SK-N-SH (cell line): Measurements from ENCODE around the gene BMAL1. TPM values are rescaled to one million over a fixed set of nuclear protein-coding genes. Genes with fewer than 3 reads are reported as not detected.

ENCODE experiments used
- CTCF ChIA-PET: fragments of 300-600, 350-600 bp; formaldehyde crosslinking; extraction: SDS; loops from one replicate; lab custom pipeline; 2021; lab: Yijun Ruan, JAX
- POLR2A ChIA-PET: fragments of 350-600 bp; sonication (Branson Sonifier 250); formaldehyde crosslinking; extraction: SDS; loops from one replicate; lab custom pipeline; 2020; ENCODE audit warnings: antibody characterized with exemption, inconsistent platforms; lab: Yijun Ruan, JAX
- DNase-seq: peaks from one replicate; pipeline ENCODE4 v3.0.0; 2012
- H2AFZ ChIP-seq: fragments of 200-600 bp; sonication (generic); 2 replicates; pipeline ENCODE4 v1.8.1; 2016; ENCODE audit warnings: antibody characterized with exemption, mild to moderate bottlenecking, low read depth
- H3F3A ChIP-seq: fragments of 200-600 bp; sonication (generic); replicated peaks from 2 replicates; pipeline ENCODE3; 2016; ENCODE audit warnings: antibody characterized with exemption, mild to moderate bottlenecking; ENCODE audit not compliant: insufficient read depth
- H3K27ac ChIP-seq, 2 experiments: fragments of 200-500 bp in 1 of 2; fragments of 200-600 bp in 1 of 2; sonication (Bioruptor generic) in 1 of 2; sonication (generic), shearing (Covaris generic) in 1 of 2; 2 replicates each; pipeline versions ENCODE4 v1.5.1 to v1.6.1; 2014 to 2016; ENCODE audit warnings: low read depth in 2 of 2, inconsistent platforms in 1 of 2, low read length in 1 of 2, mild to moderate bottlenecking in 1 of 2, mixed read lengths in 1 of 2
- H3K27me3 ChIP-seq: fragments of 200-600 bp; sonication (generic), shearing (Covaris generic); 2 replicates; pipeline ENCODE4 v1.6.1; 2016; ENCODE audit warnings: mixed run types; ENCODE audit not compliant: insufficient read depth
- H3K36me3 ChIP-seq, 2 experiments: fragments of 200-500 bp in 1 of 2; fragments of 200-600 bp in 1 of 2; sonication (Bioruptor generic) in 1 of 2; sonication (generic) in 1 of 2; replicated peaks in 1 of 2; 2 replicates each; pipeline versions ENCODE3 to v1.5.1; 2014 to 2016; ENCODE audit warnings: low read length in 1 of 2, mild to moderate bottlenecking in 1 of 2; ENCODE audit not compliant: insufficient read depth in 2 of 2, control insufficient read depth in 1 of 2
- H3K4me1 ChIP-seq, 2 experiments: fragments of 200-500 bp in 1 of 2; fragments of 200-600 bp in 1 of 2; sonication (Bioruptor generic) in 1 of 2; sonication (generic), shearing (Covaris generic) in 1 of 2; 2 replicates each; pipeline versions ENCODE4 v1.5.1 to v1.6.1; 2014 to 2016; ENCODE audit warnings: low read depth in 1 of 2, low read length in 1 of 2, mixed run types in 1 of 2; ENCODE audit not compliant: insufficient read depth in 2 of 2, control insufficient read depth in 1 of 2
- H3K4me2 ChIP-seq: fragments of 200-600 bp; sonication (generic), shearing (Covaris generic); 2 replicates; pipeline ENCODE4 v1.6.1; 2017; ENCODE audit warnings: mixed run types
- H3K4me3 ChIP-seq, 2 experiments: fragments of 200-500 bp in 1 of 2; fragments of 200-600 bp in 1 of 2; sonication (Bioruptor generic) in 1 of 2; sonication (generic), shearing (Covaris generic) in 1 of 2; 2 replicates each; pipeline versions ENCODE4 v1.5.1 to v1.8.1; 2014 to 2016; ENCODE audit warnings: low read depth in 2 of 2, inconsistent platforms in 1 of 2, low read length in 1 of 2, mild to moderate bottlenecking in 1 of 2, mixed read lengths in 1 of 2, moderate library complexity in 1 of 2
- H3K79me2 ChIP-seq: fragments of 200-600 bp; sonication (generic); 2 replicates; pipeline ENCODE4 v1.8.1; 2017; ENCODE audit warnings: mild to moderate bottlenecking; ENCODE audit not compliant: insufficient read depth
- H3K9ac ChIP-seq: fragments of 200-600 bp; sonication (generic); 2 replicates; pipeline ENCODE4 v1.6.1; 2017; ENCODE audit warnings: mixed run types
- H3K9me2 ChIP-seq: fragments of 200-600 bp; sonication (generic); 2 replicates; pipeline ENCODE4 v1.6.1; 2017; ENCODE audit warnings: mixed run types
- H3K9me3 ChIP-seq: fragments of 200-600 bp; sonication (generic); 2 replicates; pipeline ENCODE4 v1.6.1; 2017; ENCODE audit warnings: mixed run types, mild to moderate bottlenecking, moderate library complexity
- H4K20me1 ChIP-seq: fragments of 200-600 bp; sonication (generic); 2 replicates; pipeline ENCODE4 v1.6.1; 2017; ENCODE audit warnings: mild to moderate bottlenecking, mixed run types; ENCODE audit not compliant: insufficient read depth
- EP300 ChIP-seq, 2 experiments: IDR thresholded peaks; 2 replicates each; pipeline versions ENCODE4 v1.4.0 to v1.6.1; 2012; ENCODE audit warnings: borderline replicate concordance in 1 of 2, low read depth in 1 of 2, low read length in 1 of 2
- FOXJ3 ChIP-seq: sonication (generic); formaldehyde crosslinking; IDR thresholded peaks from 2 replicates; pipeline ENCODE4 v1.5.1; 2020; ENCODE audit warnings: mild to moderate bottlenecking, missing genetic modification reagents
- FOXM1 ChIP-seq: IDR thresholded peaks from 2 replicates; pipeline ENCODE4 v1.4.0; 2012; ENCODE audit warnings: low read depth, mild to moderate bottlenecking
- GABPA ChIP-seq: IDR thresholded peaks from 2 replicates; pipeline ENCODE4 v1.4.0; 2012; ENCODE audit warnings: low read depth, mild to moderate bottlenecking
- MEF2A ChIP-seq: IDR thresholded peaks from 2 replicates; pipeline ENCODE4 v1.4.0; 2012; ENCODE audit warnings: low read depth, borderline replicate concordance
- MXI1 ChIP-seq: IDR thresholded peaks from 2 replicates; pipeline ENCODE4 v1.6.1; 2012; ENCODE audit warnings: mild to moderate bottlenecking, low read depth, low read length, improper control_type of control experiment
- POLR2AphosphoS5 ChIP-seq: IDR thresholded peaks from 2 replicates; pipeline ENCODE4 v1.6.1; 2012; ENCODE audit warnings: low read depth, low read length
- RFX5 ChIP-seq: IDR thresholded peaks from 2 replicates; pipeline ENCODE4 v1.6.1; 2012; ENCODE audit warnings: mild to moderate bottlenecking, improper control_type of control experiment, low read length
- SIN3A ChIP-seq: IDR thresholded peaks from 2 replicates; pipeline ENCODE4 v1.6.1; 2012; ENCODE audit warnings: low read depth, mild to moderate bottlenecking, low read length, moderate library complexity, borderline replicate concordance
- TCF12 ChIP-seq: IDR thresholded peaks from 2 replicates; pipeline ENCODE4 v1.4.0; 2012
- TEAD4 ChIP-seq: IDR thresholded peaks from 2 replicates; pipeline ENCODE4 v1.4.0; 2012; ENCODE audit warnings: mild to moderate bottlenecking, borderline replicate concordance; ENCODE audit not compliant: insufficient read depth
- YY1 ChIP-seq: IDR thresholded peaks from 2 replicates; pipeline ENCODE4 v1.4.0; 2012; ENCODE audit warnings: low read depth, mild to moderate bottlenecking
- WGBS: methylation state at CpG from one replicate; pipeline ENCODE4 v1.1.6; 2017; ENCODE audit warnings: low lambda C conversion rate; 5-methylcytosine and 5-hydroxymethylcytosine counted together
- polyA plus RNA-seq, 3 experiments: library from polyadenylated mRNA; depleted of rRNA; stranded (reverse); fragments of >200 nt; gene quantifications; 2 replicates each; pipeline ENCODE4 v1.2.3, GENCODE V29; 2012
- TF ChIP-seq, protein P1 (sequence below): fragments of 150-350 bp; IDR thresholded peaks from 2 replicates; pipeline ENCODE4 v1.6.1; 2016; ENCODE audit warnings: mild to moderate bottlenecking, low read depth, low read length
- TF ChIP-seq, protein P2 (sequence below): IDR thresholded peaks from 2 replicates; pipeline ENCODE4 v1.6.1; 2012; ENCODE audit warnings: mild to moderate bottlenecking, low read depth, low read length, moderate library complexity
- TF ChIP-seq, protein P3 (sequence below): IDR thresholded peaks from 2 replicates; pipeline ENCODE4; 2012
- TF ChIP-seq, protein P4 (sequence below): IDR thresholded peaks from 2 replicates; pipeline ENCODE4 v1.4.0; 2012; ENCODE audit warnings: low read depth

BMAL1 gene
- polyA plus RNA-seq, 1 of the 3 experiments (the other 2 are of a cell fraction), result 6.5 TPM

DNA sequence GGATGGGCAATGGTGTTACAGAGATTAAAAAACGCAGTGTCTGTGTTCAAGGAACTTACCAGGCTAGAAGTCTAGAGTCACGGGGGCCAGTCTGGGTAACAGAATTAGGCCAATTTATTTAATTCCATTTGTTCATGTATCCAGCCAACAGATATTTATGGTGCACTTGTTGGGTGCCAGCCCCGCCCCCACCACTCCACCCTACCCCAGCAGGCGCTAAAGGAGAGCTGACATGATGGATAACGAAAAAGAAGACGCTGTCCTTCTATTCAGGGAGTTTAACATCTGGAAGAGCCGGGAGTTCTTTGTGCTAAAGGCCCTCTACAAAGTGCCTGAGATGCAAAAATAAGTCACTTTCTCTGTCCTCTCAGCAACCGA, 1.1 kb upstream of the BMAL1 start:
- POLR2A ChIA-PET, result no interaction called here
- Histone ChIP-seq H3K9me3 (no peaks in the 10 kb centered on the region), H2AFZ (peak overlapping the region; percentile 75), H3K36me3 (no peaks in the 10 kb centered on the region), H3K4me3 (peak overlapping the region; percentile 76 to 88), H3K9me2 (no peaks in the 10 kb centered on the region), H3K9ac (peak overlapping the region; percentile 55; the same call in 1 of the 2 replicates), H3K4me2 (peak overlapping the region; percentile 90), H3K27me3 (no peaks in the 10 kb centered on the region), H3K4me1 (peaks cover 0 to 15% of the 10 kb centered on the region in 2 experiments; a peak in 2 of 4 replicates), H3F3A (peaks cover 8% of the 10 kb centered on the region), H3K27ac (peak overlapping the region; percentile 74 to 82; a peak in 3 of 4 replicates), H4K20me1 (no peaks in the 10 kb centered on the region; the same call in 1 of the 2 replicates), H3K79me2 (peaks cover 31% of the 10 kb centered on the region; the same call in 1 of the 2 replicates)
- WGBS, result 5% methylated on average over 8 of the region's 8 CpGs
- CTCF ChIA-PET, result interaction anchor here (0.7 to 2.0 kb wide), 8 partner anchors 11 to 68 kb away, joined by 3 to 10 read pairs (median 4); no protein-coding TSS in a partner anchor
- DNase-seq, result peak; percentile 21
- TF ChIP-seq POLR2AphosphoS5, result no peak
- TF ChIP-seq, protein P1, sequence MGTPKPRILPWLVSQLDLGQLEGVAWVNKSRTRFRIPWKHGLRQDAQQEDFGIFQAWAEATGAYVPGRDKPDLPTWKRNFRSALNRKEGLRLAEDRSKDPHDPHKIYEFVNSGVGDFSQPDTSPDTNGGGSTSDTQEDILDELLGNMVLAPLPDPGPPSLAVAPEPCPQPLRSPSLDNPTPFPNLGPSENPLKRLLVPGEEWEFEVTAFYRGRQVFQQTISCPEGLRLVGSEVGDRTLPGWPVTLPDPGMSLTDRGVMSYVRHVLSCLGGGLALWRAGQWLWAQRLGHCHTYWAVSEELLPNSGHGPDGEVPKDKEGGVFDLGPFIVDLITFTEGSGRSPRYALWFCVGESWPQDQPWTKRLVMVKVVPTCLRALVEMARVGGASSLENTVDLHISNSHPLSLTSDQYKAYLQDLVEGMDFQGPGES, result no peak
- no peak for TF ChIP-seq TCF12
- TF ChIP-seq EP300 (IDR thresholded peaks at IDR 0.05; ENCODE audit: borderline replicate concordance in 1 of 2, low read depth in 1 of 2, low read length in 1 of 2), result no peak
- TF ChIP-seq, protein P2, sequence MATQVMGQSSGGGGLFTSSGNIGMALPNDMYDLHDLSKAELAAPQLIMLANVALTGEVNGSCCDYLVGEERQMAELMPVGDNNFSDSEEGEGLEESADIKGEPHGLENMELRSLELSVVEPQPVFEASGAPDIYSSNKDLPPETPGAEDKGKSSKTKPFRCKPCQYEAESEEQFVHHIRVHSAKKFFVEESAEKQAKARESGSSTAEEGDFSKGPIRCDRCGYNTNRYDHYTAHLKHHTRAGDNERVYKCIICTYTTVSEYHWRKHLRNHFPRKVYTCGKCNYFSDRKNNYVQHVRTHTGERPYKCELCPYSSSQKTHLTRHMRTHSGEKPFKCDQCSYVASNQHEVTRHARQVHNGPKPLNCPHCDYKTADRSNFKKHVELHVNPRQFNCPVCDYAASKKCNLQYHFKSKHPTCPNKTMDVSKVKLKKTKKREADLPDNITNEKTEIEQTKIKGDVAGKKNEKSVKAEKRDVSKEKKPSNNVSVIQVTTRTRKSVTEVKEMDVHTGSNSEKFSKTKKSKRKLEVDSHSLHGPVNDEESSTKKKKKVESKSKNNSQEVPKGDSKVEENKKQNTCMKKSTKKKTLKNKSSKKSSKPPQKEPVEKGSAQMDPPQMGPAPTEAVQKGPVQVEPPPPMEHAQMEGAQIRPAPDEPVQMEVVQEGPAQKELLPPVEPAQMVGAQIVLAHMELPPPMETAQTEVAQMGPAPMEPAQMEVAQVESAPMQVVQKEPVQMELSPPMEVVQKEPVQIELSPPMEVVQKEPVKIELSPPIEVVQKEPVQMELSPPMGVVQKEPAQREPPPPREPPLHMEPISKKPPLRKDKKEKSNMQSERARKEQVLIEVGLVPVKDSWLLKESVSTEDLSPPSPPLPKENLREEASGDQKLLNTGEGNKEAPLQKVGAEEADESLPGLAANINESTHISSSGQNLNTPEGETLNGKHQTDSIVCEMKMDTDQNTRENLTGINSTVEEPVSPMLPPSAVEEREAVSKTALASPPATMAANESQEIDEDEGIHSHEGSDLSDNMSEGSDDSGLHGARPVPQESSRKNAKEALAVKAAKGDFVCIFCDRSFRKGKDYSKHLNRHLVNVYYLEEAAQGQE, result no peak
- no peak for TF ChIP-seq FOXM1
- no peak for TF ChIP-seq YY1

DNA sequence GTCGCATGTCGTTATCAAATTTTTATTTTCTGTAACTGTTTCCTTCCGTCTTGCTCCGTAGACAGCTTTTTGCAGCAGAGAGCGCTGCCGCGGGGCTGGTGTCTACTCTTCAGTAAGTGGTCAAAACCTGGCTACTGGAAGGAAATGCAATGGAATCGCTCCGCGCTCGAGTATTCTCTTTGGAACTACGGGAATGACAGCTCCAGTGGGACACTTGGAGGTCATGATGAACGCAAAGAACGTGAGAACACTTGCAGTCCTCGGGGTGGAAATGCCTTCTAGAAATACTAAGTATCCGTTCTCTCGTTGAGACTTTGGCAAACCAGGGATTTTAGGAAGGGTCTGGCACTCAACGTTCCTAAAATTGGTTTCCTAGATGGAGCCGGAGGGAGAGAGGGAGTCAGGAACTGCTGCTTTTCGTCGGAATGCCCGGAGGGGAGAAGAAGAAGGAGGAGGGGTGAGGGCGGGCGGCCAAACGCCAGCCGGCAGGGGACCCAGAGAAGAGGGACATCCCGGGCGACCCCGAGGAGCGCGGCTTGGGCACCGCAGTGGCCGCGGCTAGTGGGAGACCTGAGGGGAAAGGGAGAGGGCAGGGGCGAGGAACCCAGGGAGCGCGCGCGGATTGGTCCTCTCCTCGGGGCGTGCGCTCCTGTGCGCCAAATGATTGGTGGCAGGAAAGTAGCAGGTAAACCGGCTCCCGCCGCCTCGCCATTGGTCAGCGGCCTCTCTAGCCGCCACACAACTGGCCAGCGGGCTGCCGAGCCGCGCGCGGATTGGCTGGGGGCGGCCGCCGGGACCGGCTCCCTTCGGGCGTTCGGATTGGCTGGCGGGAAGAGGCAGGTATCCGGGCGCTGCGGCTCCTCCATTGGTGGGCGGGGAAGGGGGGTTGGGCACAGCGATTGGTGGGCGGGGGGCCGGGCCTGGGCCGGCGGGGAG, 490 bp upstream of the BMAL1 start:
- peak overlapping the region; percentile 74 to 82 for H3K27ac ChIP-seq
- DNase-seq, result peak; percentile 99
- ChIA-PET CTCF (interaction anchor here (0.7 to 2.0 kb wide), 7 partner anchors 10 to 67 kb away, joined by 3 to 10 read pairs (median 4); no protein-coding TSS in a partner anchor), POLR2A (no interaction called here)
- H3K27me3 ChIP-seq, result no peaks in the 10 kb centered on the region
- no peaks in the 10 kb centered on the region for H3K9me2 ChIP-seq
- peak overlapping the region; percentile 90 for H3K4me2 ChIP-seq
- H3K36me3 ChIP-seq, result no peaks in the 10 kb centered on the region
- H3K4me1 ChIP-seq, result peaks cover 0 to 15% of the 10 kb centered on the region in 2 experiments; a peak in 2 of 4 replicates
- 1% methylated on average over 68 of the region's 72 CpGs for WGBS
- H2AFZ ChIP-seq, result peak overlapping the region; percentile 75
- no peaks in the 10 kb centered on the region for H3K9me3 ChIP-seq
- H3F3A ChIP-seq, result peaks cover 8% of the 10 kb centered on the region
- peak overlapping the region; percentile 76 to 88 for H3K4me3 ChIP-seq
- H4K20me1 ChIP-seq, result no peaks in the 10 kb centered on the region; the same call in 1 of the 2 replicates
- H3K79me2 ChIP-seq, result peaks cover 34% of the 10 kb centered on the region; the same call in 1 of the 2 replicates
- peak overlapping the region; percentile 55; the same call in 1 of the 2 replicates for H3K9ac ChIP-seq
- TF ChIP-seq TEAD4 (no peak), EP300 (IDR thresholded peaks at IDR 0.05; ENCODE audit: borderline replicate concordance in 1 of 2, low read depth in 1 of 2, low read length in 1 of 2) (no peak), MXI1 (peak; percentile 61; the same call in 1 of the 2 replicates), SIN3A (no peak; the same call in 1 of the 2 replicates), RFX5 (peak; percentile 87), FOXM1 (peak; percentile 73), MEF2A (no peak), FOXJ3 (CRISPR knock-in tag) (no peak), GABPA (no peak)
- TF ChIP-seq, protein P3, sequence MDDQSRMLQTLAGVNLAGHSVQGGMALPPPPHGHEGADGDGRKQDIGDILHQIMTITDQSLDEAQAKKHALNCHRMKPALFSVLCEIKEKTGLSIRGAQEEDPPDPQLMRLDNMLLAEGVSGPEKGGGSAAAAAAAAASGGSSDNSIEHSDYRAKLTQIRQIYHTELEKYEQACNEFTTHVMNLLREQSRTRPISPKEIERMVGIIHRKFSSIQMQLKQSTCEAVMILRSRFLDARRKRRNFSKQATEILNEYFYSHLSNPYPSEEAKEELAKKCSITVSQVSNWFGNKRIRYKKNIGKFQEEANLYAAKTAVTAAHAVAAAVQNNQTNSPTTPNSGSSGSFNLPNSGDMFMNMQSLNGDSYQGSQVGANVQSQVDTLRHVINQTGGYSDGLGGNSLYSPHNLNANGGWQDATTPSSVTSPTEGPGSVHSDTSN, result peak; percentile 94
- TF ChIP-seq, protein P1, result peak; percentile 98
- TF ChIP-seq, protein P4, sequence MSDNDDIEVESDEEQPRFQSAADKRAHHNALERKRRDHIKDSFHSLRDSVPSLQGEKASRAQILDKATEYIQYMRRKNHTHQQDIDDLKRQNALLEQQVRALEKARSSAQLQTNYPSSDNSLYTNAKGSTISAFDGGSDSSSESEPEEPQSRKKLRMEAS, result no peak
